ENCODE results near the gene PARD3B.

The PARD3B gene

DNA sequence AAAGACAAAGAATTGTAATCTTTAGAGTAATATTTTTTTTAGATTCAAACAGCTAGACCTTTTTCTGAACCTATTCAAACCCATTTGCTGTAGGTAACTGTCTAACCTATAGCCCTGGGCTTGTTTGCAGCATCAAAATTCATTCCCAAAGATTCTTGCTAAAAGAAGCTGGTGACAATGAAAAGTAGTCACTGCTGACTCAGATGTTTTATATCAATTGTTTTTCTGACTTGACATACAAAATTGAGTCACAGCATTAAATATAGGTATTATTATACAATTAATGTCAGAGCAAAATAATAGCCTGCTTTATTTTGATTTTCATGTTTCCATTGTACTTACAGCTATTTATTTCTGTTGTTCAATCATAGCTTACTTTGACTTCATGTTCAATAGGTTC is 816.7 kb downstream of the PARD3B start:
- no peak overlapping the region for H3K9ac ChIP-seq (ENCODE audit: insufficient read length, low read depth)
- H3K36me3 ChIP-seq (ENCODE audit: insufficient read depth, insufficient read length, low read length) = no peaks in the 10 kb centered on the region
- no peaks in the 10 kb centered on the region for H3K4me1 ChIP-seq (ENCODE audit: insufficient read depth, insufficient read length)
- H3K9me3 ChIP-seq (ENCODE audit: insufficient read depth, low read length) = no peaks in the 10 kb centered on the region
- TF ChIP-seq SUZ12 (IDR thresholded peaks at IDR 0.05; ENCODE audit: extremely low read depth, insufficient read depth, insufficient read length) (no peak), ZNF274 (IDR thresholded peaks at IDR 0.05; ENCODE audit: low read depth, low read length) (no peak), YY1 (IDR thresholded peaks at IDR 0.05; ENCODE audit: insufficient read depth, insufficient read length) (no peak)
- H3K4me3 ChIP-seq (ENCODE audit: insufficient read length, low read depth) = no peak overlapping the region
- H3K27me3 ChIP-seq (ENCODE audit: insufficient read depth, insufficient read length) = no peaks in the 10 kb centered on the region
- no peak for DNase-seq (ENCODE audit: low read depth, low spot score)

DNA sequence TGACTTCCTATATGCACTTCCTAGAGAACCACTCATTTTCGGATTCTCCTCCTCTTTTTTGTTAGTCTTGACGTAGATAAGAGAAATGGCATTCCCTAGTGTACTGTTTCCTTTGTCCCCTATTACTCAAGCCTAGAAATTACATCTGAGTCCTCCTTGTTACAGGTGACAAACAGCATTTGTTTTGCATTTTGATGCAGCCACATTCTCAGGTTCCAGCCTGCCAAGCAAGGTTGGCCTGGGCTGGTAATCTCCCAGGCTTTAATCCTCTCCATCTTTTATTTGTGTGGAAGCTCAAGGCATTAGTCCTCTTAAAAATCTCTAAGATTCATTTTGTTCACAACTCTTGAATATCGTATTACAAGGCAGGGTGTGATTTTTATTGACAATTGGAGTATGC is 819.0 kb downstream of the PARD3B start:
- no peak overlapping the region for H3K4me3 ChIP-seq (ENCODE audit: insufficient read length, low read depth)
- H3K4me1 ChIP-seq (ENCODE audit: insufficient read depth, insufficient read length) = no peaks in the 10 kb centered on the region
- no peak for TF ChIP-seq SUZ12 (IDR thresholded peaks at IDR 0.05; ENCODE audit: extremely low read depth, insufficient read depth, insufficient read length)
- TF ChIP-seq ZNF274 (IDR thresholded peaks at IDR 0.05; ENCODE audit: low read depth, low read length) = no peak
- no peaks in the 10 kb centered on the region for H3K9me3 ChIP-seq (ENCODE audit: insufficient read depth, low read length)
- peak; percentile 22 for DNase-seq (ENCODE audit: low read depth, low spot score)
- no peaks in the 10 kb centered on the region for H3K27me3 ChIP-seq (ENCODE audit: insufficient read depth, insufficient read length)
- H3K36me3 ChIP-seq (ENCODE audit: insufficient read depth, insufficient read length, low read length) = no peaks in the 10 kb centered on the region
- no peak overlapping the region for H3K9ac ChIP-seq (ENCODE audit: insufficient read length, low read depth)

DNA sequence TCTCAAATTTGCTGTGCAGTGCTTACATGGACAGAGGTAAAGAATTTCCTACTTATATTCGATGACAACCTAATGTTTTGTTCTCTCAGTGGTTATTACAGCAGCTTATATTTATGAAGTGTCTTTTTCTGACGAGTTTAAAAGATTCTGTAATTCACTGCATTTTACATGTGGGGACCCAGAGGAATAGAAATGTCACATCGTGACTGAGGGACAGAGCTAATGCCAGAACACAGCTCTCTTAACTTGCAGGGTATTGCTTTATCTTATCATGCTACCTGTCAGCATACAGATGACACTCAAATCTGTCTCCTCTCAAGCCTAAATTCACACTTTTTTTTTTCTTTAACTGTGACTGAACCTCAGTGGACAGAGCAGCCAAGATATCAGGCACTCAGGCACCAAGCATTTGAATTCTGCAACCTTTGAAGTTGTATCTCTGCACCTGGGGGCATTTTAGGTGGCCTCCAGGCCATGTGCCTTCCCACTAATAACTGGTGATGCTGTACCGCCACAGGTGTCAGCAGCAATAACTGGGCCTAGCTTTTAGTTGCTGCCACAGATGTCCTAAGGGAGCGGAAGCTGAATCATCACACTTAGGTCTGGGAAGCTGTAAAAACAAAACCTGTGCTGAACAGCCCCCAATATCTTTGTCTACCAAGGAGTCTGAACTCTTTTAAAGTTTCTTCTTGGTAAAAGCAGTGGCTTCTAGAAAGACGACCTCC is 821.2 kb downstream of the PARD3B start:
- TF ChIP-seq YY1 (IDR thresholded peaks at IDR 0.05; ENCODE audit: insufficient read depth, insufficient read length) = no peak
- TF ChIP-seq SUZ12 (IDR thresholded peaks at IDR 0.05; ENCODE audit: extremely low read depth, insufficient read depth, insufficient read length) = no peak
- TF ChIP-seq ZNF274 (IDR thresholded peaks at IDR 0.05; ENCODE audit: low read depth, low read length) = no peak
- Histone ChIP-seq H3K9me3 (ENCODE audit: insufficient read depth, low read length) (no peaks in the 10 kb centered on the region), H3K4me3 (ENCODE audit: insufficient read length, low read depth) (no peak overlapping the region), H3K36me3 (ENCODE audit: insufficient read depth, insufficient read length, low read length) (no peaks in the 10 kb centered on the region), H3K9ac (ENCODE audit: insufficient read length, low read depth) (no peak overlapping the region), H3K4me1 (ENCODE audit: insufficient read depth, insufficient read length) (no peaks in the 10 kb centered on the region), H3K27me3 (ENCODE audit: insufficient read depth, insufficient read length) (no peaks in the 10 kb centered on the region)
- no peak for DNase-seq (ENCODE audit: low read depth, low spot score)

DNA sequence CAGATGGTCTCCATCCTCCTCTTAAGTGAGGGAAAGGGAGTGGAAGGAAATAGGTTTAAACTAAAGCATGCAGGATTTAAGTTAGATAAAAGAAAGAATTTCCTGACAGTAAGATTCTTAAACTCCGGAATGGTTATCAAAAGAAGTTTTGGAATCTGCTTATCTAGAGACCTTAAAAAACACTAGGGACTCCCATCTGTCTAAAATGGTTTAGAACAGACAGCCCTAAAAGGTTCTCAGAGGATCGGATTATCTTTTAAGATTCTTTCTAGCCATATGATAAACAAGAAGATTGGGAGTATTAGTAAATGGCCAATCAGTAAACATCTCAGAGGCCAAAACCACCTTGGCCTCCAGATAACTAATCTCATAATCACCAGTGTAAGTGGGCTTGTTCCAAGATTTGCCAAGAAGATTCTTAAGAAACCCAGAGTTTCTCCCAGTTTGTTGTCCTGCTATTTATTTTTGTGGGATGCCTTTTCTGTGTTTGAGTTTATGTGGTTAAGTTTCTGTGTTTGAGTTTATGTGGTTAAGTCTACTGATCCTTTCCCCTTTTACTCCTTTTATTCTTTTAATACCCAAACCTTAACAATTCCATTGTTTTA is 822.2 kb downstream of the PARD3B start:
- Histone ChIP-seq H3K9ac (ENCODE audit: insufficient read length, low read depth) (no peak overlapping the region), H3K4me3 (ENCODE audit: insufficient read length, low read depth) (no peak overlapping the region), H3K4me1 (ENCODE audit: insufficient read depth, insufficient read length) (no peaks in the 10 kb centered on the region), H3K36me3 (ENCODE audit: insufficient read depth, insufficient read length, low read length) (no peaks in the 10 kb centered on the region), H3K27me3 (ENCODE audit: insufficient read depth, insufficient read length) (no peaks in the 10 kb centered on the region), H3K9me3 (ENCODE audit: insufficient read depth, low read length) (no peaks in the 10 kb centered on the region)
- no peak for TF ChIP-seq SUZ12 (IDR thresholded peaks at IDR 0.05; ENCODE audit: extremely low read depth, insufficient read depth, insufficient read length)
- no peak for TF ChIP-seq YY1 (IDR thresholded peaks at IDR 0.05; ENCODE audit: insufficient read depth, insufficient read length)
- no peak for TF ChIP-seq ZNF274 (IDR thresholded peaks at IDR 0.05; ENCODE audit: low read depth, low read length)
- no peak for DNase-seq (ENCODE audit: low read depth, low spot score)

DNA sequence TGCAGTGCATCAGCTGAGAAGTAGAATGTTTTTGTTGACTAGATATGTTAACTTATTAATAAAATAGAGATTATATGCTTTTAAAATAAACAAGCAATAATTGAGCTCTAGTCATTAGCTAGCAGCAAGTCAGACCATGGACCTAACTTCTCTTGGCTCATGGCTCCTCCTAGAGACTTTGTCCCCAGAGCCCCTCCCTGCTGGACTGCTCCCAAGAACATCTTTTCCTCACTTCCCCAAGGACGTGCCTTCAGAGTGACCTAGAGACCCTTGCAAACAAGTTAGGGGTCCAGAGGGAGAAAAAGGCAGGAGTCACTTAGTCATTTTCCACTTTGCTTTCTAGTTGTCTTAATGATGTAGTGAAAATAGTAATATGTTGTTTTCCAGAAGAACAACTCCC is 824.5 kb downstream of the PARD3B start:
- no peak for DNase-seq (ENCODE audit: low read depth, low spot score)
- H3K27me3 ChIP-seq (ENCODE audit: insufficient read depth, insufficient read length) = no peaks in the 10 kb centered on the region
- TF ChIP-seq SUZ12 (IDR thresholded peaks at IDR 0.05; ENCODE audit: extremely low read depth, insufficient read depth, insufficient read length) = no peak
- TF ChIP-seq YY1 (IDR thresholded peaks at IDR 0.05; ENCODE audit: insufficient read depth, insufficient read length) = no peak
- TF ChIP-seq ZNF274 (IDR thresholded peaks at IDR 0.05; ENCODE audit: low read depth, low read length) = no peak

DNA sequence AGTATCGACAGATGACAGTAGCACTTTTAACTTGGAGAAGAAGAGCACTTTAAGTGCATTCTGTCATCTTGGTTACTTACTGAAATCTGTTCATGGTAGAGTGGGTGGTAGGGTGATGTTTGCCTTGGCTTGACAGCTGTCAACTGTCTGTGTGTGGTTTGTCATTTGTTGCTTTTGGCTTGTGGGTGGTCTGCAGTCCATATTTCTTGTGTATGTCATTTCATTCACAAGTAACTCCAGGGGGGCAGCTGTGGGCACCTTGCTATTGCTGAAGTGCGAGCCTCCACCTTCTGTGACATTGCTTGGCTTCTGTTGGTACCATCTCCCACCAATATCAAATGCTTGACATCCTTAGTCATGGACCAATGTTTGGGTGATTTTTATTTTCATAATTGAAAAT is 825.5 kb downstream of the PARD3B start:
- Histone ChIP-seq H3K9me3 (ENCODE audit: insufficient read depth, low read length) (no peaks in the 10 kb centered on the region), H3K27me3 (ENCODE audit: insufficient read depth, insufficient read length) (no peaks in the 10 kb centered on the region), H3K4me3 (ENCODE audit: insufficient read length, low read depth) (no peak overlapping the region), H3K36me3 (ENCODE audit: insufficient read depth, insufficient read length, low read length) (no peaks in the 10 kb centered on the region), H3K9ac (ENCODE audit: insufficient read length, low read depth) (no peak overlapping the region), H3K4me1 (ENCODE audit: insufficient read depth, insufficient read length) (no peaks in the 10 kb centered on the region)
- DNase-seq (ENCODE audit: low read depth, low spot score) = no peak
- TF ChIP-seq YY1 (IDR thresholded peaks at IDR 0.05; ENCODE audit: insufficient read depth, insufficient read length) = no peak
- TF ChIP-seq SUZ12 (IDR thresholded peaks at IDR 0.05; ENCODE audit: extremely low read depth, insufficient read depth, insufficient read length) = no peak
- TF ChIP-seq ZNF274 (IDR thresholded peaks at IDR 0.05; ENCODE audit: low read depth, low read length) = no peak

More for the DNA sequence above, 824.5 kb downstream of the PARD3B start:
- no peak overlapping the region for H3K4me3 ChIP-seq (ENCODE audit: insufficient read length, low read depth)
- H3K4me1 ChIP-seq (ENCODE audit: insufficient read depth, insufficient read length) = no peaks in the 10 kb centered on the region
- H3K9ac ChIP-seq (ENCODE audit: insufficient read length, low read depth) = no peak overlapping the region
- H3K36me3 ChIP-seq (ENCODE audit: insufficient read depth, insufficient read length, low read length) = no peaks in the 10 kb centered on the region
- H3K9me3 ChIP-seq (ENCODE audit: insufficient read depth, low read length) = no peaks in the 10 kb centered on the region

DNA sequence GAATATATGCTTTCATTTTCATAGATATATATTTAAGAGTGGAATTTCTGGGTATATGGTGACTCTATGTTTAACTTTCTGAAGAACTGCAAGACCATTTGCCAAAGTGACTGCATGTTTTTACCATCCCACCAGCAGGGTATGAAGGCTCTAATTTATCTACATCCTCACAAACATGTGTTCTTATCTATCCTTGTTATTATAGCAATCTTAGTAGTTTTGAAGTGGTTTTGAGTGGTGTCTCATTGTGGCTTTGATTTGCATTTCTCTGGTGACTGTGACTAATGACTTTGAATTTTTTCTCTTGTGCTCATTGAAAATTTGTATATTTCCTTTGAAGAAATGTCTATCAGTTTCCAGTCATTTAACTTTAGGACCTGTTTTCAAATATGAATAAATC is 826.9 kb downstream of the PARD3B start:
- Histone ChIP-seq H3K9ac (ENCODE audit: insufficient read length, low read depth) (no peak overlapping the region), H3K4me1 (ENCODE audit: insufficient read depth, insufficient read length) (no peaks in the 10 kb centered on the region), H3K9me3 (ENCODE audit: insufficient read depth, low read length) (no peaks in the 10 kb centered on the region), H3K36me3 (ENCODE audit: insufficient read depth, insufficient read length, low read length) (no peaks in the 10 kb centered on the region), H3K4me3 (ENCODE audit: insufficient read length, low read depth) (no peak overlapping the region), H3K27me3 (ENCODE audit: insufficient read depth, insufficient read length) (no peaks in the 10 kb centered on the region)
- DNase-seq (ENCODE audit: low read depth, low spot score) = no peak
- TF ChIP-seq YY1 (IDR thresholded peaks at IDR 0.05; ENCODE audit: insufficient read depth, insufficient read length) (no peak), SUZ12 (IDR thresholded peaks at IDR 0.05; ENCODE audit: extremely low read depth, insufficient read depth, insufficient read length) (no peak), ZNF274 (IDR thresholded peaks at IDR 0.05; ENCODE audit: low read depth, low read length) (no peak)

Measured in NT2/D1 (cell line).